HEK293T (cell line): Measurements from ENCODE around the gene KIRREL3.

ENCODE experiments used
- CTCF ChIA-PET: fragments of 350-600 bp; formaldehyde crosslinking; extraction: SDS; loops from one replicate; lab custom pipeline; 2021; ENCODE audit warnings: antibody characterized with exemption, inconsistent platforms; lab: Yijun Ruan, JAX
- POLR2A ChIA-PET: fragments of 350-600 bp; formaldehyde crosslinking; extraction: SDS; loops from one replicate; lab custom pipeline; 2020; ENCODE audit warnings: antibody characterized with exemption, inconsistent platforms; lab: Yijun Ruan, JAX
- DNase-seq: peaks from one replicate; pipeline ENCODE4 v3.0.0; 2012; ENCODE audit warnings: mixed read lengths; ENCODE audit errors: extremely low spot score
- ARNT ChIP-seq: fragments of 450-650 bp; IDR thresholded peaks from 2 replicates; pipeline ENCODE4 v1.6.1; 2017; ENCODE audit warnings: mild to moderate bottlenecking
- BHLHE40 ChIP-seq: fragments of 450-650 bp; IDR thresholded peaks from 2 replicates; pipeline ENCODE4 v1.6.1; 2016; ENCODE audit warnings: mild to moderate bottlenecking, moderate library complexity, borderline replicate concordance
- CTBP1 ChIP-seq: fragments of 450-650 bp; IDR thresholded peaks from 2 replicates; pipeline ENCODE4 v1.6.1; 2016; ENCODE audit warnings: borderline replicate concordance
- ELF4 ChIP-seq: fragments of 450-650 bp; IDR thresholded peaks from 2 replicates; pipeline ENCODE4 v1.6.1; 2017; ENCODE audit warnings: antibody characterized with exemption
- FOXA1 ChIP-seq: fragments of 450-650 bp; IDR thresholded peaks from 2 replicates; pipeline ENCODE4 v1.6.1; 2016; ENCODE audit warnings: mild to moderate bottlenecking
- FOXK2 ChIP-seq: fragments of 450-650 bp; IDR thresholded peaks from 2 replicates; pipeline ENCODE4 v1.6.1; 2016; ENCODE audit warnings: mild to moderate bottlenecking
- FOXM1 ChIP-seq: fragments of 450-650 bp; IDR thresholded peaks from 2 replicates; pipeline ENCODE4 v1.6.1; 2017; ENCODE audit warnings: mild to moderate bottlenecking, borderline replicate concordance
- HDGF ChIP-seq: fragments of 450-650 bp; IDR thresholded peaks from 2 replicates; pipeline ENCODE4 v1.6.1; 2017; ENCODE audit warnings: antibody characterized with exemption, borderline replicate concordance
- L3MBTL2 ChIP-seq: fragments of 450-650 bp; conservative IDR thresholded peaks from 2 replicates; pipeline ENCODE4 v1.6.1; 2016; ENCODE audit warnings: mild to moderate bottlenecking
- LEF1 ChIP-seq: fragments of 450-650 bp; IDR thresholded peaks from 2 replicates; pipeline ENCODE4 v1.6.1; 2017; ENCODE audit warnings: mild to moderate bottlenecking, borderline replicate concordance
- NFRKB ChIP-seq: fragments of 450-650 bp; IDR thresholded peaks from 2 replicates; pipeline ENCODE4 v1.6.1; 2016; ENCODE audit warnings: mild to moderate bottlenecking, moderate library complexity
- SP1 ChIP-seq: fragments of 450-650 bp; IDR thresholded peaks from 2 replicates; pipeline ENCODE4 v1.6.1; 2017
- SUZ12 ChIP-seq: fragments of 450-650 bp; IDR thresholded peaks from 2 replicates; pipeline ENCODE4 v1.6.1; 2016; ENCODE audit warnings: mild to moderate bottlenecking
- TARDBP ChIP-seq: fragments of 450-650 bp; IDR thresholded peaks from 2 replicates; pipeline ENCODE4 v1.6.1; 2016
- ZNF384 ChIP-seq: fragments of 450-650 bp; IDR thresholded peaks from 2 replicates; pipeline ENCODE4 v1.6.1; 2016
- TF ChIP-seq, protein P1 (sequence below): fragments of 450-650 bp; IDR thresholded peaks from 2 replicates; pipeline ENCODE4 v1.6.1; 2016

The KIRREL3 gene

GRCh38 chr11:126701520-126701897 lies 299.1 kb downstream of the KIRREL3 start:
- ChIA-PET POLR2A (no interaction called here), CTCF (no interaction called here)
- DNase-seq, result no peak

GRCh38 chr11:126700768-126701519 lies 299.6 kb downstream of the KIRREL3 start:
- no peak for TF ChIP-seq FOXM1
- ChIA-PET POLR2A (no interaction called here), CTCF (no interaction called here)
- DNase-seq, result no peak

More at GRCh38 chr11:126701520-126701897, 299.1 kb downstream of the KIRREL3 start:
- TF ChIP-seq NFRKB (no peak), ARNT (no peak), SP1 (no peak), LEF1 (no peak), HDGF (no peak), TARDBP (no peak), FOXK2 (no peak), CTBP1 (no peak), FOXA1 (no peak), ELF4 (no peak)

DNA sequence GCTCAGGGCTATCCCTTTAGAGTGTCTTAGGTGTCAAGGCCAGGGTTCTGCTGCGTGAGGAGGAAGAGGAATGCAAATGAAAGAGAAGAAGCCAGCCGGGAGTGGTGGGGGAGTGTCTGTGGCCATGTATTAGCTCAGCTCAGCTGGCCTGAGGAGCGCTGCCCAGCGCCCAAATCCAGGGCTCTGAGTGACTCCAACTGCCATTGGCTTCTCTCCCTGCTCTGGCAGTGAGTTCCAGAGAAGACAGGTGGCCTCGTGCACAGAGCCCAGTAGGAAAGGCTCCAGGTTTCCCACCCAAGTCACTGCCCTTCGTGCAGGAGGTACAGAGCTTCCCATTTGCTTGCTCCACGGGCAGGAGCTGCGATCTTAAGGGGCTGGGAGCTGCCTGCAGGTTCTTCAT lies 302.0 kb downstream of the KIRREL3 start:
- no peak for TF ChIP-seq L3MBTL2
- no peak for TF ChIP-seq ZNF384
- no peak for TF ChIP-seq SP1
- no peak for TF ChIP-seq BHLHE40
- TF ChIP-seq ELF4, result no peak
- no peak for TF ChIP-seq NFRKB
- no peak for TF ChIP-seq FOXM1
- TF ChIP-seq ARNT, result no peak
- TF ChIP-seq LEF1, result no peak
- TF ChIP-seq FOXK2, result no peak
- POLR2A ChIA-PET, result no interaction called here
- CTCF ChIA-PET, result no interaction called here
- DNase-seq, result no peak

DNA sequence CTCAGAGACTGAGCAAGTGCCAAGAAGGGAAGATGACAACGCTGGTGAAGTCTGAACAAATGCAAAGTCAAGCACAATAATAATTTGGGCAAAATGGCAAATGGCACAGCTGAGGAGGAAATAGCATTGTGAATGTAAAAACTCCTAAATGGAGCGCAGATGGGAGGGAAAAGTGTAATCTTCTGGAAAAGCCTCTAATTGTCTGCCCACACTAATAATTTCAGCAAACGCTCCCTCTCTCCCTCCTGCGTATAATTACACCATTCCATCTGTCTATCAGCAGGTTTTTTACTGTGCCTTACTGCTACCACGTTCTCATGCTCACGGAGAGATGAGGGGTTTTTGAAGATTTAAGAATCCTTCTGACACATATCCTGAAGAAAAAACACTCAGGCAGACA lies 302.6 kb downstream of the KIRREL3 start:
- ChIA-PET POLR2A (no interaction called here), CTCF (no interaction called here)
- no peak for TF ChIP-seq BHLHE40
- TF ChIP-seq ARNT, result no peak
- no peak for TF ChIP-seq NFRKB
- DNase-seq, result no peak

- ChIA-PET CTCF (no interaction called here), POLR2A (no interaction called here)
- DNase-seq, result no peak
- TF ChIP-seq L3MBTL2 (no peak), ARNT (no peak), BHLHE40 (no peak), ZNF384 (no peak), FOXM1 (no peak), NFRKB (no peak), LEF1 (no peak), SP1 (no peak), SUZ12 (no peak), TARDBP (no peak), HDGF (no peak), FOXA1 (no peak), FOXK2 (no peak), ELF4 (no peak), CTBP1 (no peak)
- TF ChIP-seq, protein P1, sequence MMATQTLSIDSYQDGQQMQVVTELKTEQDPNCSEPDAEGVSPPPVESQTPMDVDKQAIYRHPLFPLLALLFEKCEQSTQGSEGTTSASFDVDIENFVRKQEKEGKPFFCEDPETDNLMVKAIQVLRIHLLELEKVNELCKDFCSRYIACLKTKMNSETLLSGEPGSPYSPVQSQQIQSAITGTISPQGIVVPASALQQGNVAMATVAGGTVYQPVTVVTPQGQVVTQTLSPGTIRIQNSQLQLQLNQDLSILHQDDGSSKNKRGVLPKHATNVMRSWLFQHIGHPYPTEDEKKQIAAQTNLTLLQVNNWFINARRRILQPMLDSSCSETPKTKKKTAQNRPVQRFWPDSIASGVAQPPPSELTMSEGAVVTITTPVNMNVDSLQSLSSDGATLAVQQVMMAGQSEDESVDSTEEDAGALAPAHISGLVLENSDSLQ, result no peak
Observed at GRCh38 chr11:126696982-126697381, 303.6 kb downstream of the KIRREL3 start.

DNA sequence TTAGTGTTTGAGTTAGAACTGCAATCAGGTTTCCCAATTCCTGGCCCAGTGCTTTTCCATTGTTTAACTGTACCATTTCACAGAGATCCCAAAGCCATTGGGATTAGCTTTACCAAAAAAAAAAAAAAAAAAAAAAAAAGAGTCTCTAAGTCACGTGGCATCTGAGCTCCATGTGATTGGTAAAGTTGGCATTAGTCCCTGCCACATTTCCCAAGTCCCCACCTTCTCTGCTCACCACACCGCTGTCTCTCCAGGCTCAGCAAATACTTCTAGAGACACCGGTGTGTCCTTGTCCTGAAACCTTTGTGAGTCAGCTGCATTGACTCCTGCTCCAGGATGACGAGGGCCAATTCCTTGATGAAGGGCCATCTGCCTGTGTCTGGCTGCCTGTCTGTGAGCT lies 305.3 kb downstream of the KIRREL3 start:
- DNase-seq, result no peak
- no peak for TF ChIP-seq SUZ12
- no peak for TF ChIP-seq L3MBTL2
- TF ChIP-seq, protein P1, result no peak
- no peak for TF ChIP-seq NFRKB
- TF ChIP-seq CTBP1, result no peak
- TF ChIP-seq SP1, result no peak
- no peak for TF ChIP-seq BHLHE40
- no peak for TF ChIP-seq ZNF384
- TF ChIP-seq FOXA1, result no peak
- TF ChIP-seq ELF4, result no peak
- no peak for TF ChIP-seq FOXM1
- no peak for TF ChIP-seq ARNT
- TF ChIP-seq TARDBP, result no peak
- no peak for TF ChIP-seq HDGF
- no peak for TF ChIP-seq FOXK2
- TF ChIP-seq LEF1, result no peak

GRCh38 chr11:126694065-126694625 lies 306.4 kb downstream of the KIRREL3 start:
- CTCF ChIA-PET, result no interaction called here
- DNase-seq, result no peak
- TF ChIP-seq ARNT, result no peak
- no peak for TF ChIP-seq LEF1
- no peak for TF ChIP-seq L3MBTL2
- TF ChIP-seq CTBP1, result no peak
- TF ChIP-seq TARDBP, result no peak
- POLR2A ChIA-PET, result no interaction called here

More for the DNA sequence above, 305.3 kb downstream of the KIRREL3 start:
- ChIA-PET CTCF (no interaction called here), POLR2A (no interaction called here)

DNA sequence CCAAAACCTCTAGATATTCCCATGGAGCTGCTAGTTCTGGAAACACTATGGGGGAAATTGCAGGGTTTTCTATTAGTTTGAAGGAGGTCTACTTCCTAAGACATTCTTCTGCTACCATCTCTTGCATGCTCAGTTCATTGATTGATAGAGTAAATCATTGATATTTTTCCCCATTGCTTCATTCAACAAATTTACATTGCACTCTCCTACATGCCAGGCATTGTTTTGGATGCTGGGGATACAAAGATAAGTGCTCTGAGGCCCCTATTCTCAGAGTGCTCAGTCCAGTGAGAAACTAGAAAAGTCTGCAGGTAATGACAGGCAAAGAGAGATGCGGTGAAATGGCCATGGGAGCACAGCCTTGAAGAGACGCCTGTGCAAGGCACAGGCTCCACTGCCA lies 313.1 kb downstream of the KIRREL3 start:
- no peak for TF ChIP-seq FOXA1
- no peak for TF ChIP-seq HDGF
- no peak for TF ChIP-seq ZNF384
- TF ChIP-seq FOXM1, result no peak
- no peak for TF ChIP-seq SP1
- no peak for TF ChIP-seq ELF4
- no peak for TF ChIP-seq FOXK2
- no peak for TF ChIP-seq LEF1
- no peak for TF ChIP-seq ARNT
- TF ChIP-seq, protein P1, result no peak
- TF ChIP-seq CTBP1, result no peak
- TF ChIP-seq TARDBP, result no peak
- TF ChIP-seq SUZ12, result no peak
- no peak for TF ChIP-seq L3MBTL2
- TF ChIP-seq NFRKB, result no peak
- ChIA-PET POLR2A (no interaction called here), CTCF (no interaction called here)
- DNase-seq, result no peak
